ENCODE measurements around the gene SERPINH1. TPM values are rescaled to one million over a fixed set of nuclear protein-coding genes. Genes with fewer than 3 reads are reported as not detected.
A peak's percentile ranks its signal among the peaks of the same experiment; 100 is the strongest.

The SERPINH1 gene
- total and polyA plus RNA-seq, 8 donors, result 15.4 to 297 (median 48.4) TPM

- TF ChIP-seq POLR2AphosphoS5 (IDR thresholded peaks at IDR 0.05), result no peak
- no peak for TF ChIP-seq POLR2A (IDR thresholded peaks at IDR 0.05)
- TF ChIP-seq CTCF (IDR thresholded peaks at IDR 0.05), result no peak
- TF ChIP-seq EP300 (IDR thresholded peaks at IDR 0.05), result no peak
- DNase-seq, result no peak
- 33 to 64% (median 56%) methylated on average over 1 of the region's 1 CpG for WGBS, 5 donors
- no peaks in the 10 kb centered on the region for H3K36me3 ChIP-seq
- no peaks in the 10 kb centered on the region for H3K9me3 ChIP-seq
- no peak overlapping the region for H3K4me3 ChIP-seq
- intact Hi-C loops (cut with DNase I; ENCODE audit: low total_unique reads), result no loop called here
- H3K27ac ChIP-seq, result peak overlapping the region; percentile 47 to 89 (median 81)
- peaks cover 12 to 43% (median 29%) of the 10 kb centered on the region in 4 donors for H3K4me1 ChIP-seq
- H3K27me3 ChIP-seq, result no peaks in the 10 kb centered on the region
Measured at GRCh38 chr11:75553889-75554257, 8.2 kb upstream of the SERPINH1 start.

GRCh38 chr11:75554258-75555022, 7.6 kb upstream of the SERPINH1 start:
- Histone ChIP-seq H3K27ac (peak overlapping the region; percentile 53 to 89 (median 81)), H3K4me3 (peak overlapping the region in 1 of 4 donors; percentile 16), H3K36me3 (no peaks in the 10 kb centered on the region), H3K9me3 (no peaks in the 10 kb centered on the region), H3K27me3 (no peaks in the 10 kb centered on the region), H3K4me1 (peaks cover 18 to 47% (median 35%) of the 10 kb centered on the region in 4 donors)
- TF ChIP-seq POLR2A (IDR thresholded peaks at IDR 0.05) (no peak), POLR2AphosphoS5 (IDR thresholded peaks at IDR 0.05) (peak; percentile 70 to 99 (median 82)), CTCF (IDR thresholded peaks at IDR 0.05) (no peak)
- 42 to 61% (median 60%) methylated on average over 7 to 21 of the region's 21 CpGs for WGBS, 5 donors
- intact Hi-C loops (cut with DNase I; ENCODE audit: low total_unique reads), result no loop called here
- DNase-seq, result peak; percentile 67 to 98

GRCh38 chr11:75555079-75555811, 6.8 kb upstream of the SERPINH1 start:
- TF ChIP-seq POLR2A (IDR thresholded peaks at IDR 0.05) (no peak), EP300 (IDR thresholded peaks at IDR 0.05) (no peak), POLR2AphosphoS5 (IDR thresholded peaks at IDR 0.05) (no peak), CTCF (IDR thresholded peaks at IDR 0.05) (no peak)
- Histone ChIP-seq H3K4me1 (peaks cover 21 to 55% (median 41%) of the 10 kb centered on the region in 4 donors), H3K27ac (peak overlapping the region; percentile 53 to 89 (median 81)), H3K9me3 (no peaks in the 10 kb centered on the region), H3K27me3 (no peaks in the 10 kb centered on the region), H3K4me3 (no peak overlapping the region), H3K36me3 (no peaks in the 10 kb centered on the region)
- no peak for DNase-seq
- intact Hi-C loops (cut with DNase I; ENCODE audit: low total_unique reads), result no loop called here
- WGBS, 5 donors, result 86 to 91% (median 89%) methylated on average over 12 of the region's 12 CpGs

- no peaks in the 10 kb centered on the region for H3K36me3 ChIP-seq
- intact Hi-C loops (cut with DNase I; ENCODE audit: low total_unique reads), result no loop called here
- no peaks in the 10 kb centered on the region for H3K9me3 ChIP-seq
- H3K4me1 ChIP-seq, result peaks cover 27 to 66% (median 48%) of the 10 kb centered on the region in 4 donors
- no peaks in the 10 kb centered on the region for H3K27me3 ChIP-seq
- 74 to 88% (median 87%) methylated on average over 3 of the region's 3 CpGs for WGBS, 5 donors
- DNase-seq, result no peak
- no peak for TF ChIP-seq POLR2AphosphoS5 (IDR thresholded peaks at IDR 0.05)
- TF ChIP-seq POLR2A (IDR thresholded peaks at IDR 0.05), result no peak
- TF ChIP-seq EP300 (IDR thresholded peaks at IDR 0.05), result no peak
- no peak for TF ChIP-seq CTCF (IDR thresholded peaks at IDR 0.05)
- H3K4me3 ChIP-seq, result no peak overlapping the region
- peak overlapping the region in 2 of 5 donors; percentile 11 to 99 for H3K27ac ChIP-seq
Measured at GRCh38 chr11:75556275-75556674, 5.8 kb upstream of the SERPINH1 start.

Data from stomach (tissue), 9 donors.